GM12892 (cell line): ENCODE measurements around the gene TUBB4A.

Experiments used
- POLR2A ChIP-seq: IDR thresholded peaks from 2 replicates; pipeline ENCODE4 v1.6.1; 2011; ENCODE audit warnings: low read depth, low read length, control low read depth
- POLR2AphosphoS5 ChIP-seq: IDR thresholded peaks from 2 replicates; pipeline ENCODE4 v1.6.1; 2011; ENCODE audit warnings: low read depth, low read length, control low read depth
- TAF1 ChIP-seq: IDR thresholded peaks from 2 replicates; pipeline ENCODE4 v1.6.1; 2011; ENCODE audit warnings: low read depth, mild to moderate bottlenecking, control low read depth, low read length, borderline replicate concordance

DNA sequence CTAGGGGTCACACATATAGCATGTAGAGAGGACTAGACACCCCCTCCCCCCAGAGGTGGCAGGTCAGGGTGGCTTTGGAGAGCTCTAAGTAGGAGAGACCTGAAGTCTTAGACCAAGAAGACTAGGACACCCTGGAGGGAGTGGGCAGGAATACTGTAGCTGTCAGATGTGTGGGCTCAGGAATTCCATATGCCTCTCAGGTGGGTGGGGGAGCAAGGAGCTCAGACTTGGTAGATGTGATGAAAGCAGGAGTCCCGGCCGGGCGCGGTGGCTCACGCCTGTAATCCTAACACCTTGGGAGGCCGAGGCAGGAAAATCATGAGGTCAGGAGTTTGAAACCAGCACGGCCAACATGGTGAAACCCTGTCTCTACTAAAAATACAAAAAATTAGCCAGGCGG is 36.4 kb downstream of the TUBB4A start:
- TF ChIP-seq POLR2A: no peak
- TF ChIP-seq POLR2AphosphoS5: no peak
- no peak for TF ChIP-seq TAF1
